ENCODE data around the gene APBB1. TPM values are rescaled to one million over a fixed set of nuclear protein-coding genes. Genes with fewer than 3 reads are reported as not detected.

APBB1 gene
- total RNA-seq, 1 donor from 2014 or later: 266 TPM

DNA sequence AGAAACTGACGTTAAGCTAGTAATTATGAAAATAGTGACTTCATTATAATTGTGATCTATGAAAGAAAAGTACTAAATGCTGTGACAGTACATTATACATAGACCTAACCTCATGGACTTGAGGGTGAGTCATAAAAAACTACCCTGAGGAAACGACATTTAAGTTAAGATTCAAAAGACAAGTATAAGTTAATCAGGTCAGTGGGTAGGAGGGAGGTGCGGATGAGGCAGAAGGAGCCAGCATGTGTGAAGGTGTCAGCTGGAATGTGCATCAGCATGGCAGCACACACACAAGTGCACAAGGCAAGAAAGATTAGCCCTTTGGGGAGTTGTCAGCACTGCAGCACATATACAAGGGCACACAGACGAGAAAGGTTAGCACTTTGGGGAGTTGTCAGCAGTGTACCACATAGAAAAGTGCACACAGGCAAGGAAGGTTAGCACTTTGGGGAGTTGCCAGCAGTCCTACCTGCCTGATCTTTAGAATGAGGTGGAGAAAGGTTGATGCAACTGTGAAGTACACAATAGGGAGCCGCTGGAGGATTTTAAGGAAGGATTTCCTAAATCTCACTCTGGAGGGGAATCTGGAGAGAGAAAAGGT is 67.0 kb downstream of the APBB1 start:
- no peak for DNase-seq

DNA sequence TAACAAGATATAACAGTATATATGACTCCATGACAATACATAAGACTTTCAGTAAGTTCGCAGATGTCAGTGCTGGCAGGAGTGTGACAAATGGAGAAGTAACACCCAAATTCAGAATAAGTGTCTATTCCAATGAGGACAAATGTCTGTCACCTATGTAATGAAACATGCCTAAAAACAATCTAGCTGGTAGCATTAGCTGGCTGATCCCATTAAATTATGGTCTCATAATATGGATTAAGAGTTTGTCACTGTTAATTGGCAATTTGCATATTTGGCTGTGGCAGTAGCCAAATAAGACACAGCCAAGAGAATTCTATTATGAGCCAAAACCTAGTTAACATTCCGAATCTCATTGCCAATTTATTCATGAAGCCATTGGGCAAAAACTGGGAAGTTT is 68.4 kb downstream of the APBB1 start:
- no peak for DNase-seq

DNA sequence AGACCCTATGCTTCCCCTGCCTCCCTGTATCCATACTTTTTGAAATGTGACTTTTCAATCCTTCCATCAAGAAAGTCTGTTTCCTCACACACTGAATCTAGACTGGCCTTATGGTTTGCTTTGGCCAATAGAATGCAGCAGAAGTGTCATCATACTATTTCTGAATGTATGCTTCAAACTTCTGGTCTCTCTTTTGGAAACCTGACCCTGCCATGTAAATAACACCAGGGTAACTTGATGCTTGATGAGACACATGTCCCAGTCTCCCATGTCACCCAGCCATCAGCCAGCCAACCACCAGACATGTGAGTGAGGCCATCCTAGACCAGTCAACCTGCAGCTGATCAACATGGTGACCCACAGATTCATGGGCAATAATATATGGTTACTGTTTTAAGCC is 68.9 kb downstream of the APBB1 start:
- no peak for DNase-seq

DNA sequence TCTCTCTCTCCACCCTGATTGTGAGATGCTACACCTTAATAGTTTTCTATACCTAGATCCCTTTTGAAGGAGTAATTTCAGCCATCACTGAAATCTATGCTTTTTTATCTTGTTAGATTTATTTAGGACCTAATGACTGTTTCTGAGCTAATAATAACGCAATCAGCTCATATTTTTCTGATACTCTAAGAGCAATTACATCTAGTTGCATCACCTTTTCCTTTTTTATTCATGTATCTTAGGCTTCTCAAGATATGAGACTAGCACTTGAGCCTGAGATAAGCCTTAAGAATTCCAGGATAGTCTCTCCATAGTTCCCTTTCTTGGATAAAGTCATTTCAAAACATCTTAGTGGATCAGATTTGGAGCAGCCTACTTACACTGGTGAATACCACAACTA is 73.5 kb downstream of the APBB1 start:
- no peak for DNase-seq

Other genes starting within 250 kb of the APBB1 start
- not detected for gene OR52B2, start 248.8 kb downstream of the APBB1 start, total RNA-seq
- not detected for gene OR52W1, start 219.9 kb downstream of the APBB1 start, total RNA-seq
- not detected for gene C11orf42, start 213.5 kb downstream of the APBB1 start, total RNA-seq
- 19.8 TPM for gene FHIP1B, start 184.5 kb downstream of the APBB1 start, total RNA-seq
- gene CNGA4, start 180.0 kb downstream of the APBB1 start, total RNA-seq: 0.31 TPM
- gene CCKBR, start 159.3 kb downstream of the APBB1 start, total RNA-seq: 5.3 TPM
- gene CAVIN3, start 98.6 kb downstream of the APBB1 start, total RNA-seq: 2.5 TPM
- gene SMPD1, start 28.6 kb downstream of the APBB1 start, total RNA-seq: 8.1 TPM
- gene HPX, start 21.9 kb upstream of the APBB1 start, total RNA-seq: 2.3 TPM
- 65.4 TPM for gene TRIM3, start 54.8 kb upstream of the APBB1 start, total RNA-seq
- gene ARFIP2, start 62.2 kb upstream of the APBB1 start, total RNA-seq: 25.3 TPM
- gene TIMM10B, start 62.4 kb upstream of the APBB1 start, total RNA-seq: 26.7 TPM
- 3.4 TPM for gene DNHD1, start 78.2 kb upstream of the APBB1 start, total RNA-seq
- gene RRP8, start 184.5 kb upstream of the APBB1 start, total RNA-seq: 17.5 TPM
- gene ILK, start 184.7 kb upstream of the APBB1 start, total RNA-seq: 44.9 TPM
- gene TAF10, start 193.1 kb upstream of the APBB1 start, total RNA-seq: 15.3 TPM
- gene TPP1, start 200.3 kb upstream of the APBB1 start, total RNA-seq: 7.3 TPM
- gene DCHS1, start 236.7 kb upstream of the APBB1 start, total RNA-seq: 49.9 TPM

Measured in occipital lobe (tissue), 2 donors.